Pancreas (tissue), 10 donors: ENCODE measurements around the gene FDCSP. TPM values are rescaled to one million over a fixed set of nuclear protein-coding genes. Genes with fewer than 3 reads are reported as not detected.

Experiments used
- ATAC-seq, 4 donors: fragments of 200-7000 bp; cut with Tn5 transposase; one replicate each; pipeline versions ENCODE4 v1.8.0 to v1.9.1; 2020; ENCODE audit warnings: mild to moderate bottlenecking in 4 of 4, moderate library complexity in 4 of 4
- DNase-seq, 6 donors: peaks; one replicate each; pipeline ENCODE4 v3.0.0-alpha.2; 2020
- FAIRE-seq: peaks from 2 replicates; lab custom pipeline; 2012; peaks lifted over from hg19 to GRCh38; lab: Jason Lieb, UNC
- H3K27ac ChIP-seq, 4 donors: fragments of 200-600 bp; sonication (generic); 1 replicate in 3 of 4; 2 replicates in 1 of 4; pipeline versions ENCODE4 v1.5.0 to v1.8.0; 2020
- H3K27me3 ChIP-seq, 4 donors: fragments of 200-600 bp; one replicate each; pipeline ENCODE4 v1.8.0; 2021
- H3K36me3 ChIP-seq, 3 donors: fragments of 200-600 bp; sonication (generic) in 1 of 3; one replicate each; pipeline versions ENCODE4 v1.5.0 to v1.8.0; 2020 to 2021
- H3K4me1 ChIP-seq, 3 donors: fragments of 200-600 bp; one replicate each; pipeline ENCODE4 v1.8.0; 2021
- H3K4me3 ChIP-seq, 4 donors: fragments of 200-600 bp; sonication (generic) in 2 of 4; one replicate each; pipeline versions ENCODE4 v1.5.0 to v1.8.0; 2020 to 2021
- H3K9me3 ChIP-seq, 4 donors: fragments of 200-600 bp; one replicate each; pipeline ENCODE4 v1.8.0; 2021
- CTCF ChIP-seq, 4 donors: fragments of 200-600 bp; sonication (generic) in 3 of 4; IDR thresholded peaks; one replicate each; pipeline versions ENCODE4 v1.5.0 to v1.8.0; 2021; ENCODE audit warnings: antibody characterized with exemption in 4 of 4
- WGBS, 2 donors: extraction: QIAGEN DNeasy Blood & Tissue Kit; methylation state at CpG; one replicate each; pipeline ENCODE4 v1.1.7; 2013; 5-methylcytosine and 5-hydroxymethylcytosine counted together
- intact Hi-C, 3 donors: fragments of 100-400 bp; cut with DNase I; formaldehyde crosslinking; loops; one replicate each; pipeline versions ENCODE4 v1.11.1 to v1.14.2; 2022
- polyA plus RNA-seq, 2 donors: library from polyadenylated mRNA; stranded (reverse); fragments of 200-250 nt; gene quantifications; one replicate each; pipeline ENCODE4 v1.2.3, GENCODE V29; 2013
- total RNA-seq, 6 donors: library from RNA; stranded (reverse); fragmentation: NEBNext Ultra II Directional in 4 of 6; extraction: Animal tissue kit (Norgen Biotek cat#: 25700) in 4 of 6; gene quantifications; one replicate each; pipeline versions ENCODE4 v1.2.1 to v1.2.4, GENCODE V29; 2021 to 2023
- donor health status: healthy with polysubstance abuse.
- donor health status: DM: no; HTN: no; CAD: no; lungs with moderate emphysema.
- donor health status: DM: no; HTN: no; CAD: no.
- donor health status: control.
- donor health status: control.
- donor health status: Bipolar disorder and iron deficiency.
- donor health status: DM: yes; HTN: yes; CAD: no.
- donor health status: DM: no; HTN: no; CAD: no.
- donor health status: DM: no; HTN: no; CAD: no.
- donor health status: DM: yes; HTN: yes; CAD: no.

FDCSP gene
- total and polyA plus RNA-seq, 8 donors: 0.28 to 0.94 (median 0.61) TPM; not detected in 5

DNA sequence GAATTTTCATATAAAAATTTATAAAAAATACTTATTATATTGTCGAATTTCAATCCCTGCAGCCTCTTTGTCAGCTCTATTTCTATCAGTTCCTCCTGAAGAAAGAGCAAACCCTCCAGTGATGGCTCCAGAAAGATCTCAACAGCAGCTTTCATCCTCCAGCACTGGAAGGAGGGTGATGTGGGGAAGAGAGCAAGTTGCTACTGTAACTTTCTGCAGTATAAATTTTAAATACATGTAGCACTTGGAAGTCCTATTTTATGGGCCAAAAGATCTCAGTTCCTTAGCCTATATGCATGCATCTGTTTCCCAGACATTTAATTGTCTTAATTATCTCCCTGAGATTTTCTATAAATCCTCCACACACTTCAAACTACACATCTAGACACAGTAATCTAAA is 44.1 kb upstream of the FDCSP start:
- ATAC-seq: no peak
- Histone ChIP-seq H3K9me3 (no peaks in the 10 kb centered on the region), H3K4me1 (peaks cover 0 to 15% (median 13%) of the 10 kb centered on the region in 3 donors), H3K27me3 (no peaks in the 10 kb centered on the region), H3K36me3 (no peaks in the 10 kb centered on the region), H3K27ac (peak overlapping the region in 1 of 4 donors; percentile 11), H3K4me3 (no peak overlapping the region)
- DNase-seq: no peak
- TF ChIP-seq CTCF (IDR thresholded peaks at IDR 0.05): no peak
- no peak for FAIRE-seq
- intact Hi-C loops: no loop called here
- 48 to 50% methylated on average over 1 of the region's 1 CpG for WGBS, 2 donors

DNA sequence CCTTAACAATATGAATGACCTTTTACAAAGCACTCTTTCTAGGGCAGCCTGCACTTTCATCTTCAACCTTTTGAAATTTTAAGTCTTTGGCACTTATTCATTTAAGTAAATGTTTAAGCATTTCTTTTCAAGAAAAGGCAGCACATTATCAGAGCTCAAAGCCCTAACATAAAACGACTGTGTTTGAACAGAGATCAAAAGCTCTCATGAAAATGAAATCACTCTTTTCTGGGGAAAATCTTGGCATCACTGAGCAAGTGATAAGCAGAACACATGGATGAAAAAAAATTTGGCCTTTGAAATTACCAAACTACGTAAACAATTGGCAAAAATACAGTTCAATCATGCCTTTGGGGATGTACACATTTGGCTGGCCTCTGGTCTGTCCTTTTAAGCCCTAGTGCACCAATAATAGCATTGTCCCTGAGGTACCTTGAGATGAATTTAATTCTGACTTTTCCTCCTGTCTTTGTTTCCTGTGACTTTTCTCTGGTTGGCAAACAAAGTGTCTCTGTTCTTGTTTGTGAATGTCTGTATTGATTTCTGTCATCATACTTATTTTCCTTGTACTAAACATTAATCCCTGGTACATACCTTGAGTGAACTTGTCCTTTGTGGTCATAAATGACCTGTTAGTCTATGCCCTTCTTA is 43.3 kb upstream of the FDCSP start:
- FAIRE-seq (no peak), ATAC-seq (peak; percentile 50 to 88 (median 78)), DNase-seq (no peak)
- no peak overlapping the region for H3K4me3 ChIP-seq
- H3K4me1 ChIP-seq: peaks cover 0 to 19% (median 13%) of the 10 kb centered on the region in 3 donors
- intact Hi-C loops: no loop called here
- 4 to 10% methylated on average over 2 of the region's 2 CpGs for WGBS, 2 donors
- no peaks in the 10 kb centered on the region for H3K36me3 ChIP-seq
- no peaks in the 10 kb centered on the region for H3K27me3 ChIP-seq
- TF ChIP-seq CTCF (IDR thresholded peaks at IDR 0.05): no peak
- H3K9me3 ChIP-seq: no peaks in the 10 kb centered on the region
- H3K27ac ChIP-seq: peak overlapping the region in 2 of 4 donors; percentile 11 to 33

GRCh38 chr4:70183168-70183939 is 42.6 kb upstream of the FDCSP start:
- Histone ChIP-seq H3K4me1 (peaks cover 0 to 19% (median 13%) of the 10 kb centered on the region in 3 donors), H3K4me3 (no peak overlapping the region), H3K27me3 (no peaks in the 10 kb centered on the region), H3K27ac (peak overlapping the region in 1 of 4 donors; percentile 33), H3K9me3 (no peaks in the 10 kb centered on the region), H3K36me3 (no peaks in the 10 kb centered on the region)
- FAIRE-seq: no peak
- ATAC-seq: peak; percentile 48 to 82 (median 72)
- peak in 1 of 6 donors; percentile 22 for DNase-seq
- TF ChIP-seq CTCF (IDR thresholded peaks at IDR 0.05): peak in 3 of 4 donors; percentile 39 to 54 (median 49)
- WGBS, 2 donors: 20 to 23% methylated on average over 6 of the region's 6 CpGs
- intact Hi-C loops: no loop called here

DNA sequence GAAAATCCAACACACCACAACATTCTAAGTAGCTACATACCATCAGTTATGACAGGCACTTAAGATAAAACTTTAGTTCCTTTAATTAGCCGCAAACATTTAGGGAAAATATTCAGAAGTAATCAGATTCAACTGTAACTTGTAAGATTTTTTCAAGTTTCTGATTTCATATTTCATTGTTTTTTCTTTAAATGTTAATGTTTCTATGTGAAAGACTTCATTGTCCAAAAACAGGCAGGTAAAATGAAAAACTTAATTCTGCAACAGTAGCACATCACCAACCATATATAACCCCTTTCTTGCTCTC is 42.0 kb upstream of the FDCSP start:
- DNase-seq: no peak
- FAIRE-seq: no peak
- Histone ChIP-seq H3K4me1 (peaks cover 0 to 19% (median 13%) of the 10 kb centered on the region in 3 donors), H3K4me3 (no peak overlapping the region), H3K9me3 (no peaks in the 10 kb centered on the region), H3K27me3 (no peaks in the 10 kb centered on the region), H3K36me3 (no peaks in the 10 kb centered on the region), H3K27ac (no peak overlapping the region)
- peak in 1 of 4 donors; percentile 6 for TF ChIP-seq CTCF (IDR thresholded peaks at IDR 0.05)
- ATAC-seq: no peak
- intact Hi-C loops: no loop called here
- WGBS, 2 donors: 47 to 60% methylated on average over 1 of the region's 1 CpG

- Histone ChIP-seq H3K27me3 (no peaks in the 10 kb centered on the region), H3K9me3 (no peaks in the 10 kb centered on the region), H3K36me3 (no peaks in the 10 kb centered on the region), H3K4me1 (peaks cover 0 to 16% (median 7%) of the 10 kb centered on the region in 3 donors), H3K27ac (no peak overlapping the region), H3K4me3 (no peak overlapping the region)
- ATAC-seq: no peak
- 88 to 92% methylated on average over 1 of the region's 1 CpG for WGBS, 2 donors
- no peak for DNase-seq
- no peak for FAIRE-seq
- no peak for TF ChIP-seq CTCF (IDR thresholded peaks at IDR 0.05)
- intact Hi-C loops: no loop called here
Observed at GRCh38 chr4:70187216-70187615, 38.7 kb upstream of the FDCSP start.
